Measurements from ENCODE around the gene RTKN.

Gene RTKN

DNA sequence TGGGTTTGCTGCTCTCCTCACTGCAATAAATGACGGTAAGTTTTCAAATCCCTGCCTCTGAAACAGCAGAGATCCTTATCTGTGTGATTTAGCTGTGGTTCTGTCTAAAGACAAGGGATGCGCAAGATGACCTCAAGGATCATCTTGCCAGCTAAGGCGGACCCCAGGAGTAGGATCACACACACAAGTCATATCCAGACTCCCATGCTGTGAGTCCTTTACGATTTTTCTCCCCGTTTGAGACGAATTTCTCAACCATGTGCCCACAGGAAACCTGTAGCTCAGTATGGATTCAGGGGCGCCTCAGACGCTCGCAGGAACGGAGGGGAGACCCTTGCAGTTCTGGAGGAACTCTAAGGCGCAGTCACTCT, 50.5 kb downstream of the RTKN start:
- peak overlapping the region; percentile 73 for H3K4me3 ChIP-seq (ENCODE audit: insufficient read depth, low read length, poor library complexity, severe bottlenecking)
- TF ChIP-seq CTCF (IDR thresholded peaks at IDR 0.05; ENCODE audit: insufficient read depth, low read length, poor library complexity, severe bottlenecking), result no peak
- no peaks in the 10 kb centered on the region for H3K27me3 ChIP-seq (ENCODE audit: low read length)
- H3K79me2 ChIP-seq (ENCODE audit: insufficient read depth, low read length), result peaks cover 41% of the 10 kb centered on the region
- peak overlapping the region; percentile 75 for H3K9ac ChIP-seq (ENCODE audit: low read length)
- H3K36me3 ChIP-seq (ENCODE audit: low read length), result no peaks in the 10 kb centered on the region
- no peaks in the 10 kb centered on the region for H4K20me1 ChIP-seq (ENCODE audit: low read depth, low read length)
- H3F3A ChIP-seq (ENCODE audit: insufficient read depth), result no peaks in the 10 kb centered on the region
- H3K27ac ChIP-seq (ENCODE audit: low read depth, low read length), result no peak overlapping the region
- no peaks in the 10 kb centered on the region for H3K9me2 ChIP-seq (replicated peaks; ENCODE audit: insufficient read depth, low read length)
- H2AFZ ChIP-seq (ENCODE audit: low read depth, low read length, severe bottlenecking), result peak overlapping the region; percentile 75
- no peaks in the 10 kb centered on the region for H3K9me3 ChIP-seq (ENCODE audit: insufficient read depth, low read length)
- peak overlapping the region; percentile 93 for H3K4me2 ChIP-seq (ENCODE audit: low read depth, low read length, poor library complexity, severe bottlenecking)

- H3K9me3 ChIP-seq (ENCODE audit: insufficient read depth, low read length), result no peaks in the 10 kb centered on the region
- peak overlapping the region; percentile 93 for H3K4me2 ChIP-seq (ENCODE audit: low read depth, low read length, poor library complexity, severe bottlenecking)
- no peaks in the 10 kb centered on the region for H3K27me3 ChIP-seq (ENCODE audit: low read length)
- TF ChIP-seq CTCF (IDR thresholded peaks at IDR 0.05; ENCODE audit: insufficient read depth, low read length, poor library complexity, severe bottlenecking), result no peak
- no peak for TF ChIP-seq EZH2phosphoT487 (conservative IDR thresholded peaks at IDR 0.05; ENCODE audit: low read length)
- no peaks in the 10 kb centered on the region for H3F3A ChIP-seq (ENCODE audit: insufficient read depth)
- no peak overlapping the region for H2AFZ ChIP-seq (ENCODE audit: low read depth, low read length, severe bottlenecking)
- H3K9ac ChIP-seq (ENCODE audit: low read length), result peak overlapping the region; percentile 75
- H3K36me3 ChIP-seq (ENCODE audit: low read length), result no peaks in the 10 kb centered on the region
- no peaks in the 10 kb centered on the region for H3K9me2 ChIP-seq (replicated peaks; ENCODE audit: insufficient read depth, low read length)
- H3K4me3 ChIP-seq (ENCODE audit: insufficient read depth, low read length, poor library complexity, severe bottlenecking), result peak overlapping the region; percentile 73
- H3K27ac ChIP-seq (ENCODE audit: low read depth, low read length), result no peak overlapping the region
- peaks cover 45% of the 10 kb centered on the region for H3K79me2 ChIP-seq (ENCODE audit: insufficient read depth, low read length)
- no peaks in the 10 kb centered on the region for H4K20me1 ChIP-seq (ENCODE audit: low read depth, low read length)
Observed at GRCh38 chr2:74390606-74391005, 51.1 kb downstream of the RTKN start.

- Histone ChIP-seq H3K27me3 (ENCODE audit: low read length) (no peaks in the 10 kb centered on the region), H3F3A (ENCODE audit: insufficient read depth) (no peaks in the 10 kb centered on the region), H3K36me3 (ENCODE audit: low read length) (no peaks in the 10 kb centered on the region), H3K79me2 (ENCODE audit: insufficient read depth, low read length) (peaks cover 56% of the 10 kb centered on the region), H3K4me3 (ENCODE audit: insufficient read depth, low read length, poor library complexity, severe bottlenecking) (no peak overlapping the region), H3K9ac (ENCODE audit: low read length) (no peak overlapping the region), H3K9me2 (replicated peaks; ENCODE audit: insufficient read depth, low read length) (no peaks in the 10 kb centered on the region), H3K27ac (ENCODE audit: low read depth, low read length) (no peak overlapping the region), H2AFZ (ENCODE audit: low read depth, low read length, severe bottlenecking) (no peak overlapping the region), H4K20me1 (ENCODE audit: low read depth, low read length) (no peaks in the 10 kb centered on the region), H3K9me3 (ENCODE audit: insufficient read depth, low read length) (no peaks in the 10 kb centered on the region), H3K4me2 (ENCODE audit: low read depth, low read length, poor library complexity, severe bottlenecking) (no peak overlapping the region)
- TF ChIP-seq CTCF (IDR thresholded peaks at IDR 0.05; ENCODE audit: insufficient read depth, low read length, poor library complexity, severe bottlenecking) (no peak), EZH2phosphoT487 (conservative IDR thresholded peaks at IDR 0.05; ENCODE audit: low read length) (no peak)
Observed at GRCh38 chr2:74387346-74387745, 54.4 kb downstream of the RTKN start.

DNA sequence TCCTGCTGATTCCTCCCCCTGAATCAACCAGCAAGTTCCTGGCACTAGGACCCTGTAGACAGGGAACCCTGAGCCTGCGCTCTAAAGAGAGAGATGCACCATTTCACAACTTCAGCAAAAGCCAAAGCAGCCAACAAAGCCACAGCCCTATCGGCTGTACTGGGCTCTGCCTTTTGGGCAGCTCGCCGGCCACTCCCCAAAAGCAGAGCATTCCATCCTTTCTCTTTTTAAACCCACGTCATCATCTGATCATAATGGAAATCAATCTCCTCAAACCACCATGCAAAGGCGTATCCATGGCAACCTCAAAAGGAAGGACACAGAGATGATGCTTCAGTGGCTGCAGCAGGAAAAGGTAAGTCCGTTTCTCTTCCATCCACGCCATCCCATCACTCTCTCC, 56.3 kb downstream of the RTKN start:
- no peaks in the 10 kb centered on the region for H3F3A ChIP-seq (ENCODE audit: insufficient read depth)
- peaks cover 51% of the 10 kb centered on the region for H3K79me2 ChIP-seq (ENCODE audit: insufficient read depth, low read length)
- no peak overlapping the region for H2AFZ ChIP-seq (ENCODE audit: low read depth, low read length, severe bottlenecking)
- no peak overlapping the region for H3K9ac ChIP-seq (ENCODE audit: low read length)
- H3K36me3 ChIP-seq (ENCODE audit: low read length), result no peaks in the 10 kb centered on the region
- H3K4me3 ChIP-seq (ENCODE audit: insufficient read depth, low read length, poor library complexity, severe bottlenecking), result no peak overlapping the region
- H3K4me2 ChIP-seq (ENCODE audit: low read depth, low read length, poor library complexity, severe bottlenecking), result no peak overlapping the region
- TF ChIP-seq EZH2phosphoT487 (conservative IDR thresholded peaks at IDR 0.05; ENCODE audit: low read length) (no peak), CTCF (IDR thresholded peaks at IDR 0.05; ENCODE audit: insufficient read depth, low read length, poor library complexity, severe bottlenecking) (no peak)
- H3K9me2 ChIP-seq (replicated peaks; ENCODE audit: insufficient read depth, low read length), result no peaks in the 10 kb centered on the region
- H4K20me1 ChIP-seq (ENCODE audit: low read depth, low read length), result no peaks in the 10 kb centered on the region
- H3K9me3 ChIP-seq (ENCODE audit: insufficient read depth, low read length), result no peaks in the 10 kb centered on the region
- H3K27ac ChIP-seq (ENCODE audit: low read depth, low read length), result no peak overlapping the region
- H3K27me3 ChIP-seq (ENCODE audit: low read length), result no peaks in the 10 kb centered on the region

All from SU-DHL-6 (cell line).